COLO668 (cell line): ENCODE data around the gene UBALD2.
"Not testable (repeated sequence)": the region's sequence is repeated elsewhere in the genome, so short reads cannot be mapped to it uniquely, and the experiment has no call there.

Source experiments
- DNase-seq: peaks from one replicate; lab custom pipeline; 2025; ENCODE audit not compliant: unreplicated experiment; lab: John Stamatoyannopoulos, UW

Gene UBALD2

GRCh38 chr17:76244721-76245120 lies 20.4 kb upstream of the UBALD2 start:
- not testable (repeated sequence) for DNase-seq

DNA sequence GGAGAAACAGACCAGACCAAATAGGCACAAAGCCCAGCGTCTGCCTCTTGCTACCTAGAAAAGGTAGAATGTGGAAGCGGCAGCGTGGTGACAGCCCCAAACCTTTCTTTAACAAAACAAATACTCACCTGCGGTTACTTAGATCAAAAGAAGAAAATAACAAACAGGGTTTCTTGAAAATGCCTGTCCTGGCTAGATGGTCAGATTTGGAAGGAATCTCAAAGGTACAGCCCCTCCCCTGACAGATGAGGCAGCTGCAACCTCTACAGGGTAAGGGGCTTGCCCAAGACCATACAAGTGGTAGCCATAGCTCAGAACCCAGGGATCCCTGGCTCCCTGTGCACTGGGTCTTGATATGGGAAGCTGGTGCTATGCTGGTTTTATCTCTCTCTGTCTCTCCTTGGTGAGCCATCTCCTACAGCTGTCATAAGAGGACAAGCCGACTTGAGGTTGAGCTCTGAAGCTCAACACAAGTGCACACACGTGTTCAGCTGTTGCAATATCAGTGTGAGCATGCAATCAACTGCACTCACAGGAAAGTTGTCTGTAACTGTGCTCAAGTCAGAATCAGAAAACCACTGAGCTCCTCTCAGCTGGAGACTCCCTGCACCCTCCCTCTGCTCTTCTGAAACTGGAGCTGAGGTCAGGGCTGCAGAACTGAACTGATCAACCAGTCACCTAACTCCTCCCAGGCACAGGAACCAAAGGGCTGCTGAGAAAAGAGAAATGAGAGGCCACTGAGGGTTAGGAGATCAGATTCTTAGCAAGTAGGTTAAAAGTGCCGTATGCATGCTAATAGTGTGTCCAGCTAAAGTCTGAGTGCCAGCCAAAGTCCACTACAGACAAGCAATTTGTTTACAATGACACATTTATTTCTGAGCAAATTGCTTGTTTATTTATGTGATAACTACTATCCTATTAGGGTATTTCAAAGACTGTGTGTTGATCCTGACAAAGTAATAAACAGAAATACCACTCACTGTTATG lies 18.8 kb upstream of the UBALD2 start:
- DNase-seq, result no peak

DNA sequence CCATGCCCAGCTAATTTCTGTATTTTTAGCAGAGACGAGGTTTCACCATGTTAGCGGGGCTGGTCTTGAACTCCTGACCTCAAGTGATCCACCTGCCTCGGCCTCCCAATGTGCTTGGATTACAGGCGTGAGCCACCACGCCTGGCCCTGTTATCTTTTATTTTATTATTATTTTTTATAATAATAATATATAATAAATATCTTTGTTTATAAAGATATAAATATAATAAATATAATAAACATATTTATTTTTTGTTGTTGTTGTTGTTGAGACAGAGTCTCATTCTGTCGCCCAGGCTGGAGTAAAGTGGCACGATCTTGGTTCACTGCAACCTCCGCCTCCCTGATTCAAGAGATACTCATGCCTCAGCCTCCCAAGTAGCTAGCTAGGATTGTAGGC lies 17.8 kb upstream of the UBALD2 start:
- DNase-seq, result no peak

- no peak for DNase-seq
Measured at GRCh38 chr17:76248013-76248782, 16.9 kb upstream of the UBALD2 start.

DNA sequence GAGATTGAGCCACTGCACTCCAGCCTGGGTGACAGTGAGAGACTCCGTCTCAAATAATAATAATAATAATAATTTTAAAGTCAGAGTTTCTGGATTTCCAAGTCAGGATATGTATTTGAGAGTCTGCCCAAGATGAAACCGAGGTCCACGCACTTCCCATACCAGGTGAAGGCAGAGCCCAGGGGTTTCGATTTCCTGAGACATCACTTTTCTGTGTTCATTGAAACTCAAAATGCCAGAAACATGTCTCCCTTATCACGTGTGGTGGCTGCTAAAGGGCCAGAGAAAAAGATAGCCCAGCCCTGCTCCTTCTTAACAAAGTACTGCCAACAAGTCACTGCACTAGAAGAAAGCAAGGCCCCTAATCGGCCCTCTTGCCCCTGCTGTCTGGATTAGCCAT lies 15.0 kb upstream of the UBALD2 start:
- DNase-seq, result no peak

- no peak for DNase-seq
Measured at GRCh38 chr17:76251478-76252039, 13.6 kb upstream of the UBALD2 start.

DNA sequence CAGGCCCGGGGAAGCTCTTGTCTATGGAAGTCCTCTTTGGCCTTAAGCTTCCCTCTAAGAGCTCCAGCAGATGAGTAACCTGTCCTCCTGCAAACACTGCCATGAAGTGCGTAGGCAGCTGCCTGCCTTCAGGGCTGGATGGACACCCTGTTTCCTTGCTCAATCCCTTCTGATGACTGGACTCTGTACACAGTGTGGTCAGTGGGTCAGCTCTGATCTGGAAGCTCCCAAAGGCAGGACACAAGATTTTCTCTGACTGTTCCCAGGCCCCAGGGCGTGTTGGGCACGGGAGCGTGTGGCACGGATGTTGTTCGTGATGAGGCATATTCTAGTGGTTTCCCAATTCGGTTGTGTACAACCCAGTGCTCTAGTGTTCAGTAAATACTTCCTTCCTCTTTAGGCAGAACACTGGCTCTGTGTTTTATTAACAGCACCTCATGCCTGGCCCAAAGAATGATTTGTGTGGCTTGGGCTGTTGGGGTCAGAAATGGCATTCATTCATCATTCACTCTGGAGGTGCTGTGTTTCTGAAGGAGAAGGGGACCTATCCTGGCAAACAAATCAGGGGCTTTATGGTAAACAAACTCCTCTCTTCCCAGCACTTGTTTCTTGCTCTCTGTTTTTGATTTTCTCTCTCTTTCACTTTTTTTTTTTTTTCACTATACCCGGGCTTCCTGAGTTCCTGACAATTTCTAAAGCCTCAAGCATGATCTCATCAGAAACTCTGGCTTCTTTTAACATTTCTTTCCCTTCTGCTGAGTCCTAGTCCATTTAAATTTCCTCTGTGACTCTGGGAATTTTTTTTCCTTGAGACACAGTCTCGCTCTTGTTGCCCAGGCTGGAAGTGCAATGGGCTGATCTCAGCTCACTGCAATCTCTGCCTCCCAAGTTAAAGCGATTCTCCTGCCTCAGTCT lies 12.9 kb upstream of the UBALD2 start:
- no peak for DNase-seq

DNA sequence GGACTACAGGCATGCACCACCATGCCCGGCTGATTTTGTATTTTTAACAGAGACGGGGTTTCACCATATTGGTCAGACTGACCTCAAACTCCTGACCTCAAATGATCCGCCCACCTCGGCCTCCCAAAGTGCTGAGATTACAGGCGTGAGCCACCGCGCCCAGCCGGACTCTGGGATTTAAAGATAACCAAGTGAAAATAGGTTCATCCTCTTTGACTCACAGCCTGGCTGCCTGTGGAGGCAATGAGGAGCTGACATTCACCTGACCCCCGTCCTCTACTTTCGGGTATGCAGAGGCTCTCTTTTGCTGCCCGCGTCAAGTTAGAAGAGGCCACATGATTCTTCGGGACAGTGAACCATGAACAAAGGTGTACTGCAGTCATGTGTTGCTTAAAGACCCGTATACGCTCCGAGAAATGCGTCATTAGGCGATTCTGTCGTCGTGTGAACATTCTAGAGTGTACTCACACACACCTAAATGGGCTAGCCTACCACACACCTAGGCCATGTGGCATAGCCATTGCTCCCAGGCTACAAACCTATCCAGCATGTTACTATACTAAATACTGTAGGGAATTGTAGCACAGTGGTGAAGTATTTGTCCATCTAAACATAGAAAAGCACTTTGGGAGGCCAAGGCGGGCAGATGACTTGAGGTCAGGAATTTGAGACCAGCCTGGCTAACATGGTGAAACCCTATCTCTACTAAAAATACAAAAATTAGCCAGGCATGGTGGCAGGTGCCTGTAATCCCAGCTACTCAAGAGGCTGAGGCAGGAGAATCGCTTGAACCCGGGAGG lies 12.0 kb upstream of the UBALD2 start:
- DNase-seq, result not testable (repeated sequence)

GRCh38 chr17:76253841-76254240 lies 11.3 kb upstream of the UBALD2 start:
- no peak for DNase-seq

GRCh38 chr17:76254275-76254674 lies 10.9 kb upstream of the UBALD2 start:
- DNase-seq, result no peak

DNA sequence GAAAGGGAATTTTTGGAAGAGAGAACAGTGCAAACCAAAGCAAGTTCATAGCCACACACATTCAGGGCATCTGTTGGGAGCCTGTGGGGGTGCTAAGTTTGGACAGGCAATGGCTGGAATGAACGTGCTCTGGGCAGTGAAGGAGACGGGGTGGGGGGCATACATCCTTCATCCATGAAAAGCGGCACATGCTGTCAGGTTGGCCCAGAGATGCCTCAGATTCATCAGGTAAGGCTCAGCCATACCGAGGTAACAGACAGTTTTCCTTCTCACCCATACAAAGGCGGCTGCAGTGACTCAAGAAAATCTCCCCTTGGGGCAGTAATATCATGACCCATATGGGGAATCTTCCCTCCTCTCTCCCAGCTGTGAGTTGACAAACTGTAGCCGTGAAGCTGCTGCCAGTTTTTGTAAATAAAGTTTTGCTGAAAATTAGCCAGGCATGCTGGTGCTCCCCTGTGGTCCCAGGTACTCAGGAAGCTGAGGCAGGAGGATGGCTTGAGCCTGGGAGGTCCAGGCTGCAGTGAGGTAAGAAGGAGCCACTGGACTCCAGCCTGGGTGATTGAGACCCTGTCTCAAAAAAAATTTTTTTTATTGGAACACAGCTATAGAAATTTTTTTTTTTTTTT lies 9.2 kb upstream of the UBALD2 start:
- DNase-seq, result no peak

DNA sequence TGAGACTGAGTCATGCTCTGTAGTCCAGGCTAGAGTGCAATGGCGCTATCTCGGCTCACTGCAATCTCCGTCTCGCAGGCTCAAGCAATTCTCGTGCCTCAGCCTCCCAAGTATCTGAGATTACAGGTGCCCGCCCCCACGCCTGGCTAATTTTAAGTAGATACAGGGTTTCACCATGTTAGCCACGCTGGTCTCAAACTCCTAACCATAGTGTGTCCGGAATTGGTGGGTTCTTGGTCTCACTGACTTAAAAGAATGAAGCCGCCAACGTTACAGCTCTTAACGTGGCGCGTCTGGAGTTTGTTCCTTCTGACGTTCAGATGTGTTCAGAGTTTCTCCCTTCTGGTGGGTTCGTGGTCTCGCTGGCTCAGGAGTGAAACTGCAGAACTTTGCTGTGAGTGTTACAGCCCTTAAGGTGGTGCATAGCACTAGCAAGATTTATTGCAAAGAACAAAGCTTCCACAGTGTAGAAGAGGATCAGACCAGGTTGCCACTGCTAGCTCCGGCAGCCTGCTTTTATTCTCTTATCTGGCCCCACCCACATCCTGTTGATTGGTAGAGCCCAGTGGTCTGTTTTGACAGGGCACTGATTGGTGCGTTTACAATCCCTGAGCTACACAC lies 8.6 kb upstream of the UBALD2 start:
- not testable (repeated sequence) for DNase-seq

GRCh38 chr17:76260220-76260619 lies 4.9 kb upstream of the UBALD2 start:
- DNase-seq, result no peak

GRCh38 chr17:76260669-76261068 lies 4.5 kb upstream of the UBALD2 start:
- DNase-seq, result no peak

DNA sequence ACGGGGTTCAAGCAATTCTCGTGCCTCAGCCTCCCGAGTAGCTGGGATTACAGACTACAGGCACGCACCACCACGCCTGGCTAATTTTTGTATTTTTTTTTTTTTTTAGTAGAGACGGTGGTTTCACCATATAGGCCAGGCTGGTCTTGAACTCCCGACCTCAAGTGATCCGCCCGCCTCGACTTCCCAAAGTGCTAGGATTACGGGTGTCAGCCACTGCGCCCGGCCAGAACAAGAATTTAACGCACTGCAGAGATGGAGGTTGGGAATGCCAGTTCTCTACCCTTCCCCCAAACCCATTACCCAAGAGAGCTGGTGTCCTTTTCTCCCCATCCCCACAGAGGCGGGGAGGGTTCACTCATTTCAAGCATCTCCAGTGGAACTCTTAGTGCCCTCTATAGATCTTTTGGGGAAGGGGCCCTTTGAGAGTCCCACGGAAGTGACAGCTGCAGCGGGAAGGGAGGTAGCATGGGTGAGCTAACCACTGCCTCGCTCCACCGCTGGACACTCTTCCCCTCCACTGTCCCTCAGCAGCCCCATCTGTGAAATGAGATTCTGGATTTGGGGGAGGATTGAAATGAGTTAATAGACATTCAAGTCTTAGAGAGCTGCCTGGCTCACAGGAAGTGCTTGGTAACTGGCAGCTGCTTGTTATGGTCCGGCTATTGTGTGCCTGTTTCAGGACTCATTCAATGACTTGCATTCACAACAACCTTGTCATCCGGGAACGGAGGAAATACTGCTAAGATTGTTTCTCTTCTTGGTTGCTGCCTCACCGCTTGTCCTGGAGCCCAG lies 3.5 kb upstream of the UBALD2 start:
- no peak for DNase-seq

DNA sequence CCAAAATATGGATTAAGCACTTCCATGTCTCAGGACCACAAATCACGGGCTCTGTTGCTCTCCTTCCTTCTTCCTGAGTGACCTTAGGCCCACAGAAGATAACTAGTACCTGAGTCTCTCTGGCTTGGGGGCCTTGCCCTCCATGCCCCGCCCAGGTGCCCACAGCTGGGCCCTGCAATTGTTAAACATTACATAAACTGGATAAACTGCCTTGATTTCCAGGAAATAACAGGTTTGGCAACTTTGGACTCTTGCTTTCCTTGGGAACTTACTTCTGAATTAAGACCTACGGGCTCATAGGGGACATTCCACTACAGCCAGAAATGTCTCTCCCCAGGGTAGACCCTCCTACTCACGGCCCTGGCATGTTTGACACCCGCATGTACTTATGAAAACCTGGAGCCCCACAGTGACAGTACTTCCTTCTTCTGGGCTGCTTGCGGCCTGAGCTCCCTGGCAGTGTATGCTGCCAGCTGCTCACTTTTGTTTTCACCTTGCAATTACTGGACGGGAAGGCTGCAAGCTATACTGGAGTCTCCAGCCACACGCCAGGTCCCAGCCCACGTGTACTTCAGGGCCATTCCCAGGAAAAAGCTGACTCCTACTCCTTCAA lies 2.3 kb upstream of the UBALD2 start:
- peak; percentile 42 for DNase-seq

- DNase-seq, result no peak
Measured at GRCh38 chr17:76263896-76264295, 1.3 kb upstream of the UBALD2 start.

DNA sequence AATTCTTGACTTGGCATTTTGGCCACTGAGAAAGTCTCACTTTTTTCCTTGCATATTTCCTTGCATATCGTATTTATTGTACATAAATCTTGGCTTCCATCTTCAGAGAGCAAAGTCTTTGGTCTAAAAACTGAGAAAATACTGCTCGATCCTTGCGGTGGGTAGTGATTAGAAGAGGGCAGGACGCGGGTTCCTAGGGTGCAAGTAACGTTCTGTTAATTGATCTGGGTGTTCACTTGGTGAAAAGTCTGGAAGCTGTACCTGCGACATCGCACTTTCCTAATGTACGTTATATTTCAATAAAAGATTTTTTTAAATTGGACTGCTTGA lies 758 bp upstream of the UBALD2 start:
- no peak for DNase-seq
